HL-60 (cell line): ENCODE measurements around the gene ABCC1.

ENCODE experiments used
- GABPA ChIP-seq: IDR thresholded peaks from 2 replicates; pipeline ENCODE4 v1.6.1; 2012; ENCODE audit warnings: low read depth
- TF ChIP-seq, protein P1 (sequence below): IDR thresholded peaks from one replicate; pipeline ENCODE4 v1.5.1; 2011; ENCODE audit warnings: low read length, control low read depth, inconsistent platforms; ENCODE audit not compliant: insufficient read depth

- TF ChIP-seq, protein P1, sequence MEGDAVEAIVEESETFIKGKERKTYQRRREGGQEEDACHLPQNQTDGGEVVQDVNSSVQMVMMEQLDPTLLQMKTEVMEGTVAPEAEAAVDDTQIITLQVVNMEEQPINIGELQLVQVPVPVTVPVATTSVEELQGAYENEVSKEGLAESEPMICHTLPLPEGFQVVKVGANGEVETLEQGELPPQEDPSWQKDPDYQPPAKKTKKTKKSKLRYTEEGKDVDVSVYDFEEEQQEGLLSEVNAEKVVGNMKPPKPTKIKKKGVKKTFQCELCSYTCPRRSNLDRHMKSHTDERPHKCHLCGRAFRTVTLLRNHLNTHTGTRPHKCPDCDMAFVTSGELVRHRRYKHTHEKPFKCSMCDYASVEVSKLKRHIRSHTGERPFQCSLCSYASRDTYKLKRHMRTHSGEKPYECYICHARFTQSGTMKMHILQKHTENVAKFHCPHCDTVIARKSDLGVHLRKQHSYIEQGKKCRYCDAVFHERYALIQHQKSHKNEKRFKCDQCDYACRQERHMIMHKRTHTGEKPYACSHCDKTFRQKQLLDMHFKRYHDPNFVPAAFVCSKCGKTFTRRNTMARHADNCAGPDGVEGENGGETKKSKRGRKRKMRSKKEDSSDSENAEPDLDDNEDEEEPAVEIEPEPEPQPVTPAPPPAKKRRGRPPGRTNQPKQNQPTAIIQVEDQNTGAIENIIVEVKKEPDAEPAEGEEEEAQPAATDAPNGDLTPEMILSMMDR, result no peak
- TF ChIP-seq GABPA, result no peak
Measured at GRCh38 chr16:16010194-16010593, 60.8 kb downstream of the ABCC1 start.
